CD4-positive, alpha-beta T cell (primary cell): ENCODE results near the gene NFU1. TPM values are rescaled to one million over a fixed set of nuclear protein-coding genes. Genes with fewer than 3 reads are reported as not detected.

ENCODE experiments used
- ATAC-seq: fragments of 200-7000 bp; cut with Tn5 transposase; one replicate; pipeline ENCODE4 v1.10.0; 2022; ENCODE audit warnings: mild to moderate bottlenecking; ENCODE audit not compliant: poor library complexity
- CTCF ChIA-PET: fragments of 350-600 bp; sonication (Branson Sonifier 250); formaldehyde crosslinking; loops from one replicate; lab custom pipeline; 2021; ENCODE audit warnings: antibody characterized with exemption, inconsistent platforms; lab: Charles Lee
- POLR2A ChIA-PET: fragments of 350-600 bp; sonication (Branson Sonifier 250); formaldehyde crosslinking; loops from one replicate; lab custom pipeline; 2021; ENCODE audit warnings: antibody characterized with exemption, inconsistent platforms; lab: Charles Lee
- DNase-seq, 14 experiments: peaks; one replicate each; pipeline ENCODE4 v3.0.0-alpha.2; 2013 to 2020; ENCODE audit warnings: mixed read lengths in 2 of 14
- H3K27ac ChIP-seq, 2 donors: one replicate each; pipeline versions ENCODE4 v1.5.1 to v1.7.0; 2013; ENCODE audit warnings: low read length in 2 of 2, low read depth in 1 of 2, mild to moderate bottlenecking in 1 of 2
- H3K27me3 ChIP-seq, 2 experiments: 1 replicate in 1 of 2; 2 replicates in 1 of 2; pipeline versions ENCODE4 v1.6.1 to v1.7.0; 2013; ENCODE audit warnings: low read length in 2 of 2, control low read depth in 1 of 2, mild to moderate bottlenecking in 1 of 2, moderate library complexity in 1 of 2; ENCODE audit not compliant: insufficient read depth in 2 of 2, control insufficient read depth in 1 of 2
- H3K36me3 ChIP-seq: one replicate; pipeline ENCODE4 v1.6.1; 2013; ENCODE audit warnings: low read length, control low read depth; ENCODE audit not compliant: insufficient read depth
- H3K4me1 ChIP-seq: one replicate; pipeline ENCODE4 v1.6.1; 2013; ENCODE audit warnings: low read length, control low read depth; ENCODE audit not compliant: insufficient read depth
- H3K4me3 ChIP-seq: one replicate; pipeline ENCODE4 v1.5.1; 2013; ENCODE audit warnings: mild to moderate bottlenecking, low read length, moderate library complexity
- H3K9me3 ChIP-seq, 2 experiments: 1 replicate in 1 of 2; 2 replicates in 1 of 2; pipeline versions ENCODE4 v1.6.1 to v1.7.0; 2013; ENCODE audit warnings: low read length in 2 of 2, mild to moderate bottlenecking in 2 of 2, control low read depth in 1 of 2, moderate library complexity in 1 of 2; ENCODE audit not compliant: control insufficient read depth in 1 of 2, insufficient read depth in 1 of 2
- H3K27ac Mint-ChIP-seq: one replicate; pipeline ENCODE4 v1.8.0; 2020; ENCODE audit warnings: mixed read lengths
- H3K27me3 Mint-ChIP-seq: one replicate; pipeline ENCODE4 v1.8.0; 2021; ENCODE audit warnings: mixed read lengths
- H3K36me3 Mint-ChIP-seq: one replicate; pipeline ENCODE4 v1.8.0; 2021; ENCODE audit warnings: low read depth, mixed read lengths
- H3K4me1 Mint-ChIP-seq: one replicate; pipeline ENCODE4 v1.8.0; 2021; ENCODE audit warnings: low read depth, mixed read lengths
- H3K4me3 Mint-ChIP-seq: one replicate; pipeline ENCODE4 v1.8.0; 2020; ENCODE audit warnings: mild to moderate bottlenecking, mixed read lengths
- H3K9me3 Mint-ChIP-seq: one replicate; pipeline ENCODE4 v1.8.0; 2020; ENCODE audit warnings: mixed read lengths
- CTCF ChIP-seq: fragments of 200-600 bp; IDR thresholded peaks from one replicate; pipeline ENCODE4 v1.8.0; 2022; ENCODE audit warnings: antibody characterized with exemption, mild to moderate bottlenecking
- intact Hi-C, 2 experiments: fragments of 100-400 bp; cut with DNase I in 1 of 2; cut with micrococcal nuclease in 1 of 2; formaldehyde crosslinking; loops; one replicate each; pipeline versions ENCODE4 v1.15.1 to v1.9.0; 2023 to 2025; cut with DNase I, micrococcal nuclease
- total RNA-seq, 174 experiments: library from RNA in 2 of 174; stranded (reverse) in 2 of 174; gene quantifications; one replicate each; pipeline ENCODE4 v1.2.3 and lab custom pipeline; 2021 to 2026

NFU1 gene
- total RNA-seq, 2 experiments from 2014 or later = 18.5 to 22.2 TPM

GRCh38 chr2:69482471-69482870 lies 45.2 kb upstream of the NFU1 start:
- TF ChIP-seq CTCF = no peak
- Histone ChIP-seq H3K36me3 (peaks cover 75% of the 10 kb centered on the region), H3K9me3 (no peaks in the 10 kb centered on the region), H3K4me3 (no peak overlapping the region), H3K27ac (no peak overlapping the region), H3K27me3 (no peaks in the 10 kb centered on the region), H3K4me1 (no peaks in the 10 kb centered on the region)
- Mint-ChIP-seq H3K27me3 (no peaks in the 10 kb centered on the region), H3K4me1 (peaks cover 37% of the 10 kb centered on the region), H3K9me3 (no peaks in the 10 kb centered on the region), H3K4me3 (no peak overlapping the region), H3K27ac (peak overlapping the region; percentile 43), H3K36me3 (peaks cover 86% of the 10 kb centered on the region)
- POLR2A ChIA-PET = no interaction called here
- CTCF ChIA-PET = interaction anchor here (0.7 kb wide), 1 partner anchor 1769 kb away, joined by 3 read pairs; no protein-coding TSS in a partner anchor
- ATAC-seq = no peak
- intact Hi-C loops = no loop called here
- DNase-seq = no peak

GRCh38 chr2:69481421-69481820 lies 44.2 kb upstream of the NFU1 start:
- TF ChIP-seq CTCF = no peak
- no peaks in the 10 kb centered on the region for H3K27me3 ChIP-seq
- H3K9me3 Mint-ChIP-seq = no peaks in the 10 kb centered on the region
- ChIA-PET POLR2A (no interaction called here), CTCF (interaction anchor here (0.5 to 1.2 kb wide), 2 partner anchors 44 to 322 kb away, joined by 3 to 4 read pairs; partner anchors contain the start of gene NFU1)
- no peaks in the 10 kb centered on the region for H3K9me3 ChIP-seq
- no peak overlapping the region for H3K4me3 ChIP-seq
- H3K27me3 Mint-ChIP-seq = no peaks in the 10 kb centered on the region
- H3K27ac ChIP-seq = no peak overlapping the region
- H3K36me3 Mint-ChIP-seq = peaks cover 86% of the 10 kb centered on the region
- intact Hi-C loops = no loop called here
- H3K36me3 ChIP-seq = peaks cover 75% of the 10 kb centered on the region
- ATAC-seq = no peak
- no peak for DNase-seq
- peaks cover 47% of the 10 kb centered on the region for H3K4me1 Mint-ChIP-seq
- H3K4me1 ChIP-seq = peaks cover 3% of the 10 kb centered on the region
- no peak overlapping the region for H3K4me3 Mint-ChIP-seq
- H3K27ac Mint-ChIP-seq = no peak overlapping the region

GRCh38 chr2:69477627-69478026 lies 40.4 kb upstream of the NFU1 start:
- intact Hi-C loops = no loop called here
- H3K27me3 Mint-ChIP-seq = no peaks in the 10 kb centered on the region
- Histone ChIP-seq H3K27ac (no peak overlapping the region), H3K36me3 (peaks cover 84% of the 10 kb centered on the region), H3K9me3 (no peaks in the 10 kb centered on the region), H3K27me3 (no peaks in the 10 kb centered on the region), H3K4me3 (no peak overlapping the region), H3K4me1 (peaks cover 7% of the 10 kb centered on the region)
- no peak for TF ChIP-seq CTCF
- ATAC-seq (no peak), DNase-seq (no peak)
- H3K36me3 Mint-ChIP-seq = peaks cover 95% of the 10 kb centered on the region
- ChIA-PET CTCF (interaction anchor here (0.8 to 1.0 kb wide), 2 partner anchors 18 to 40 kb away, joined by 3 to 4 read pairs; partner anchors contain the start of gene NFU1), POLR2A (interaction anchor here (1.5 kb wide), 1 partner anchor 40 kb away, joined by 4 read pairs; the partner anchor contains the start of gene NFU1)
- H3K4me3 Mint-ChIP-seq = no peak overlapping the region
- H3K9me3 Mint-ChIP-seq = no peaks in the 10 kb centered on the region
- H3K27ac Mint-ChIP-seq = peak overlapping the region; percentile 68
- peaks cover 40% of the 10 kb centered on the region for H3K4me1 Mint-ChIP-seq
